OCI-LY1 (cell line): ENCODE results near the gene POU6F2.

Experiments
- H2AFZ ChIP-seq: fragments of 200-600 bp; sonication (generic), shearing (Covaris generic); 2 replicates; pipeline ENCODE4 v1.6.0; 2014; ENCODE audit warnings: antibody characterized with exemption, mild to moderate bottlenecking, low read length
- H3F3A ChIP-seq: fragments of 200-600 bp; sonication (generic), shearing (Covaris generic); 2 replicates; pipeline ENCODE4 v1.6.0; 2014; ENCODE audit warnings: mild to moderate bottlenecking, antibody characterized with exemption, low read length, moderate library complexity; ENCODE audit not compliant: insufficient read depth
- H3K27ac ChIP-seq: fragments of 200-600 bp; sonication (generic); 2 replicates; pipeline ENCODE4 v1.5.1; 2014; ENCODE audit warnings: low read length, mixed run types, mild to moderate bottlenecking, low read depth; ENCODE audit not compliant: poor library complexity, severe bottlenecking
- H3K27me3 ChIP-seq: fragments of 200-600 bp; sonication (generic); 2 replicates; pipeline ENCODE4 v1.6.0; 2014; ENCODE audit warnings: antibody characterized with exemption, mild to moderate bottlenecking, low read length, moderate library complexity; ENCODE audit not compliant: insufficient read depth
- H3K36me3 ChIP-seq: fragments of 200-600 bp; sonication (generic); 2 replicates; pipeline ENCODE4 v1.6.1; 2014; ENCODE audit warnings: mild to moderate bottlenecking, antibody characterized with exemption, low read length, moderate library complexity, mixed read lengths; ENCODE audit not compliant: insufficient read depth
- H3K4me1 ChIP-seq: fragments of 200-600 bp; sonication (generic); 2 replicates; pipeline ENCODE4 v1.5.1; 2014; ENCODE audit warnings: mild to moderate bottlenecking, low read length, moderate library complexity; ENCODE audit not compliant: insufficient read depth, severe bottlenecking
- H3K4me2 ChIP-seq: fragments of 200-600 bp; sonication (generic), shearing (Covaris generic); 2 replicates; pipeline ENCODE4 v1.6.1; 2014; ENCODE audit warnings: low read length
- H3K4me3 ChIP-seq: fragments of 200-600 bp; sonication (generic); 2 replicates; pipeline ENCODE4 v1.5.1; 2014; ENCODE audit warnings: low read length, low read depth, mild to moderate bottlenecking, mixed read lengths; ENCODE audit not compliant: poor library complexity, severe bottlenecking
- H3K79me2 ChIP-seq: fragments of 200-600 bp; shearing (Covaris generic); 2 replicates; pipeline ENCODE4 v1.6.1; 2016; ENCODE audit warnings: mixed run types, low read length, mixed read lengths; ENCODE audit not compliant: insufficient read depth
- H3K9ac ChIP-seq: fragments of 200-600 bp; sonication (generic), shearing (Covaris generic); 2 replicates; pipeline ENCODE4 v1.6.1; 2014; ENCODE audit warnings: mild to moderate bottlenecking, low read length, mixed read lengths
- H3K9me2 ChIP-seq: fragments of 200-600 bp; sonication (generic), shearing (Covaris generic); 2 replicates; pipeline ENCODE4 v1.6.1; 2014; ENCODE audit warnings: low read depth, mild to moderate bottlenecking, low read length, mixed read lengths
- H3K9me3 ChIP-seq: fragments of 200-600 bp; shearing (Covaris generic); 2 replicates; pipeline ENCODE4 v1.6.1; 2014; ENCODE audit warnings: low read length, mixed read lengths
- H4K20me1 ChIP-seq: fragments of 200-600 bp; sonication (generic), shearing (Covaris generic); 2 replicates; pipeline ENCODE4 v1.6.0; 2016; ENCODE audit warnings: mild to moderate bottlenecking, low read length; ENCODE audit not compliant: insufficient read depth
- CTCF ChIP-seq: fragments of 200-600 bp; sonication (generic), shearing (Covaris generic); IDR thresholded peaks from 2 replicates; pipeline ENCODE4 v1.5.1; 2017; ENCODE audit warnings: mild to moderate bottlenecking, antibody characterized with exemption, low read length, moderate library complexity, mixed read lengths
- EZH2 ChIP-seq: fragments of 200-600 bp; sonication (generic), shearing (Covaris generic); IDR thresholded peaks from 2 replicates; pipeline ENCODE4 v1.8.0; 2017; ENCODE audit warnings: borderline replicate concordance, mixed run types, mild to moderate bottlenecking, antibody characterized with exemption, low read length, moderate library complexity, mixed read lengths

POU6F2 gene

GRCh38 chr7:39045231-39045630 lies 67.5 kb downstream of the POU6F2 start:
- no peak overlapping the region for H2AFZ ChIP-seq

GRCh38 chr7:39051279-39051678 lies 73.6 kb downstream of the POU6F2 start:
- TF ChIP-seq CTCF = no peak
- TF ChIP-seq EZH2 = no peak
- no peaks in the 10 kb centered on the region for H4K20me1 ChIP-seq
- H3F3A ChIP-seq = no peaks in the 10 kb centered on the region

More at GRCh38 chr7:39045231-39045630, 67.5 kb downstream of the POU6F2 start:
- Histone ChIP-seq H3F3A (no peaks in the 10 kb centered on the region), H3K4me2 (no peak overlapping the region), H4K20me1 (no peaks in the 10 kb centered on the region), H3K9me2 (no peaks in the 10 kb centered on the region), H3K9me3 (no peaks in the 10 kb centered on the region), H3K27me3 (no peaks in the 10 kb centered on the region), H3K79me2 (no peaks in the 10 kb centered on the region), H3K4me3 (no peak overlapping the region), H3K27ac (no peak overlapping the region), H3K9ac (no peak overlapping the region), H3K4me1 (no peaks in the 10 kb centered on the region), H3K36me3 (no peaks in the 10 kb centered on the region)
- TF ChIP-seq EZH2 (no peak), CTCF (no peak)

GRCh38 chr7:39051707-39052106 lies 74.0 kb downstream of the POU6F2 start:
- Histone ChIP-seq H3F3A (no peaks in the 10 kb centered on the region), H3K27me3 (no peaks in the 10 kb centered on the region), H3K4me1 (no peaks in the 10 kb centered on the region)

More at GRCh38 chr7:39051279-39051678, 73.6 kb downstream of the POU6F2 start:
- Histone ChIP-seq H3K27me3 (no peaks in the 10 kb centered on the region), H3K4me2 (no peak overlapping the region), H3K4me1 (no peaks in the 10 kb centered on the region), H3K4me3 (no peak overlapping the region), H3K9ac (no peak overlapping the region), H3K36me3 (no peaks in the 10 kb centered on the region), H3K9me3 (no peaks in the 10 kb centered on the region), H3K27ac (no peak overlapping the region), H3K9me2 (no peaks in the 10 kb centered on the region), H3K79me2 (no peaks in the 10 kb centered on the region), H2AFZ (no peak overlapping the region)

More at GRCh38 chr7:39051707-39052106, 74.0 kb downstream of the POU6F2 start:
- H3K9me3 ChIP-seq = no peaks in the 10 kb centered on the region
- no peak overlapping the region for H3K27ac ChIP-seq
- H3K9me2 ChIP-seq = no peaks in the 10 kb centered on the region
- no peaks in the 10 kb centered on the region for H3K36me3 ChIP-seq
- no peak overlapping the region for H3K4me3 ChIP-seq
- no peak overlapping the region for H3K4me2 ChIP-seq
- H3K9ac ChIP-seq = no peak overlapping the region
- H2AFZ ChIP-seq = no peak overlapping the region
- TF ChIP-seq EZH2 (no peak), CTCF (no peak)
- no peaks in the 10 kb centered on the region for H4K20me1 ChIP-seq
- H3K79me2 ChIP-seq = no peaks in the 10 kb centered on the region
